Cardiac septum (tissue), 1 donor: Measurements from ENCODE around the gene LCN2. TPM values are rescaled to one million over a fixed set of nuclear protein-coding genes. Genes with fewer than 3 reads are reported as not detected.
"Not testable (repeated sequence)": the region's sequence is repeated elsewhere in the genome, so short reads cannot be mapped to it uniquely, and the experiment has no call there.

Experiments
- DNase-seq: peaks from one replicate; pipeline ENCODE4 v3.0.0-alpha.2; 2020; ENCODE audit warnings: low spot score
- intact Hi-C: fragments of 100-400 bp; cut with DNase I; formaldehyde crosslinking; loops from one replicate; pipeline ENCODE4 v1.14.0; 2022
- total RNA-seq: library from RNA; stranded (reverse); fragmentation: NEBNext Ultra II Directional; extraction: Animal tissue kit (Norgen Biotek cat#: 25700); gene quantifications from one replicate; pipeline ENCODE4 v1.2.1, GENCODE V29; 2021
- donor health status: DM: no; HTN: no; CAD: no.

LCN2 gene
- total RNA-seq, 1 donor from 2014 or later = 2.0 TPM

GRCh38 chr9:128124873-128125579, 24.2 kb upstream of the LCN2 start:
- intact Hi-C loops = no loop called here
- DNase-seq = peak; percentile 86

- intact Hi-C loops = loop anchor here (2.0 kb wide), 1 partner anchor 27 kb away; no protein-coding TSS in a partner anchor
These were observed 23.5 kb upstream of the LCN2 start for GRCh38 chr9:128125580-128126354.

GRCh38 chr9:128127568-128127989, 21.7 kb upstream of the LCN2 start, which contains the start of gene PTGES2:
Gene PTGES2, minus strand, starts transcription at chr9:128127729. Its CDS starts 12 bp downstream, at chr9:128127717.
- intact Hi-C loops = loop anchor here (2.0 kb wide), 1 partner anchor 29 kb away; no protein-coding TSS in a partner anchor
- peak; percentile 93 for DNase-seq

More at GRCh38 chr9:128125580-128126354, 23.5 kb upstream of the LCN2 start:
- DNase-seq = no peak

- intact Hi-C loops = loop anchor here (2.0 kb wide), 1 partner anchor 29 kb away; no protein-coding TSS in a partner anchor
These were observed 21.0 kb upstream of the LCN2 start for GRCh38 chr9:128127990-128128835.

GRCh38 chr9:128128836-128129590, 20.2 kb upstream of the LCN2 start:
- no peak for DNase-seq
- intact Hi-C loops = no loop called here

More at GRCh38 chr9:128127990-128128835, 21.0 kb upstream of the LCN2 start:
- DNase-seq = peak; percentile 91

- intact Hi-C loops, DNase-seq: not testable (repeated sequence)
These were observed 19.2 kb upstream of the LCN2 start for GRCh38 chr9:128129976-128130590.

GRCh38 chr9:128130651-128131050, 18.6 kb upstream of the LCN2 start:
- not testable (repeated sequence) for DNase-seq

GRCh38 chr9:128131346-128131745, 17.9 kb upstream of the LCN2 start:
- DNase-seq, intact Hi-C loops: not testable (repeated sequence)

More at GRCh38 chr9:128130651-128131050, 18.6 kb upstream of the LCN2 start:
- intact Hi-C loops = not testable (repeated sequence)

- DNase-seq, intact Hi-C loops: not testable (repeated sequence)
These were observed 17.1 kb upstream of the LCN2 start for GRCh38 chr9:128132139-128132538.

GRCh38 chr9:128135561-128135960, 13.7 kb upstream of the LCN2 start:
- DNase-seq, intact Hi-C loops: not testable (repeated sequence)

- intact Hi-C loops = no loop called here
- DNase-seq = no peak
These were observed 12.1 kb upstream of the LCN2 start for GRCh38 chr9:128136816-128137793.

GRCh38 chr9:128138001-128138400, 11.3 kb upstream of the LCN2 start:
- intact Hi-C loops = no loop called here
- no peak for DNase-seq

- no peak for DNase-seq
- intact Hi-C loops = no loop called here
These were observed 9.6 kb upstream of the LCN2 start for GRCh38 chr9:128139621-128140020.

GRCh38 chr9:128141604-128142003, 7.6 kb upstream of the LCN2 start:
- intact Hi-C loops = no loop called here
- no peak for DNase-seq

- DNase-seq = no peak
These were observed 7.2 kb upstream of the LCN2 start for GRCh38 chr9:128142061-128142460.

GRCh38 chr9:128142596-128142995, 6.7 kb upstream of the LCN2 start:
- no peak for DNase-seq
- intact Hi-C loops = no loop called here

More at GRCh38 chr9:128142061-128142460, 7.2 kb upstream of the LCN2 start:
- intact Hi-C loops = no loop called here
